ENCODE data around the gene OTULIN.

Gene OTULIN

DNA sequence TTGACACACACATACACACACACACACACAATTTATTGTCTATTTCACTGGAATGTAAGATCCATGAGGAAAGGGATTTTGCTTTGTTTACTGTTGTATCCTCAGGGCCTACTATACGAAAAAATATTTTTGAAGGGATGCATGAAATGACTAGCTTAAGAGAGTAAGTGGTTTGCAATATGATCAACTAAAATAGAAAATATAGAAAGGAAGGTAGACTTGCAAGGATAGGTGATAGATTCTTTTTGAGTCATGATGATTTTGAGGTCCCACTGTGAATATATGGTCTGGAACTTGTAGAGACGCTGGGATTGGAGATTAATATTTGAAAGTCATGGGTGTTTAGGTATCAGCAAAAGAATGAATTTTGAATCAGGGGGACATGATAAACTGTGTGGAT is 28.9 kb upstream of the OTULIN start:
- no peaks in the 10 kb centered on the region for H3K9me3 ChIP-seq (ENCODE audit: control insufficient read depth, insufficient read depth, low read depth, low read length)
- ChIA-PET CTCF (interaction anchor here (0.6 to 1.6 kb wide), 2 partner anchors 13 to 235 kb away, joined by 3 to 12 read pairs; no protein-coding TSS in a partner anchor), POLR2A (no interaction called here)

GRCh38 chr5:14640765-14641164 is 23.8 kb upstream of the OTULIN start:
- no peak for TF ChIP-seq ZNF302 (tag by site-specific recombination; IDR thresholded peaks at IDR 0.05; ENCODE audit: low read depth)
- Histone ChIP-seq H3K27ac (ENCODE audit: extremely low read depth, low read depth, low read length) (no peak overlapping the region), H3K4me3 (ENCODE audit: low read depth, low read length) (no peak overlapping the region), H3K4me1 (ENCODE audit: control insufficient read depth, insufficient read depth, low read length) (no peaks in the 10 kb centered on the region), H3K9me3 (ENCODE audit: control insufficient read depth, insufficient read depth, low read depth, low read length) (no peaks in the 10 kb centered on the region), H3K36me3 (ENCODE audit: control insufficient read depth in 2 of 2, insufficient read depth in 1 of 2, low read length in 2 of 2) (no peaks in the 10 kb centered on the region)
- POLR2A ChIA-PET, result interaction anchor here (0.6 kb wide), 1 partner anchor 381 kb away, joined by 3 read pairs; no protein-coding TSS in a partner anchor
- CTCF ChIA-PET, result interaction anchor here (0.9 kb wide), 1 partner anchor 10 kb away, joined by 3 read pairs; no protein-coding TSS in a partner anchor

More for the DNA sequence above, 28.9 kb upstream of the OTULIN start:
- TF ChIP-seq ZNF37A (tag by site-specific recombination; IDR thresholded peaks at IDR 0.05) (no peak), ZNF19 (tag by site-specific recombination; IDR thresholded peaks at IDR 0.05; ENCODE audit: low read depth) (no peak), SP7 (tag by site-specific recombination; IDR thresholded peaks at IDR 0.05) (no peak), TRIM28 (IDR thresholded peaks at IDR 0.05; ENCODE audit: borderline replicate concordance, low read length) (no peak), ZNF785 (tag by site-specific recombination; IDR thresholded peaks at IDR 0.05) (no peak), ZNF140 (tag by site-specific recombination; IDR thresholded peaks at IDR 0.05) (no peak), ZNF202 (tag by site-specific recombination; IDR thresholded peaks at IDR 0.05; ENCODE audit: borderline replicate concordance) (no peak), ZNF76 (tag by site-specific recombination; IDR thresholded peaks at IDR 0.05; ENCODE audit: borderline replicate concordance, low read depth) (no peak), ZSCAN18 (tag by site-specific recombination; IDR thresholded peaks at IDR 0.05) (no peak), ZNF335 (tag by site-specific recombination; conservative IDR thresholded peaks at IDR 0.05) (no peak), GLI2 (tag by site-specific recombination; IDR thresholded peaks at IDR 0.05; ENCODE audit: borderline replicate concordance, low read depth) (no peak), PRDM1 (tag by site-specific recombination; IDR thresholded peaks at IDR 0.05) (no peak), ZNF248 (tag by site-specific recombination; IDR thresholded peaks at IDR 0.05) (no peak), BCL11B (tag by site-specific recombination; IDR thresholded peaks at IDR 0.05; ENCODE audit: low read depth) (no peak), YY2 (tag by site-specific recombination; IDR thresholded peaks at IDR 0.05) (no peak), ATF2 (tag by site-specific recombination; IDR thresholded peaks at IDR 0.05; ENCODE audit: low read depth) (no peak), ZNF23 (tag by site-specific recombination; IDR thresholded peaks at IDR 0.05; ENCODE audit: borderline replicate concordance) (no peak)
- TF ChIP-seq, protein P1, sequence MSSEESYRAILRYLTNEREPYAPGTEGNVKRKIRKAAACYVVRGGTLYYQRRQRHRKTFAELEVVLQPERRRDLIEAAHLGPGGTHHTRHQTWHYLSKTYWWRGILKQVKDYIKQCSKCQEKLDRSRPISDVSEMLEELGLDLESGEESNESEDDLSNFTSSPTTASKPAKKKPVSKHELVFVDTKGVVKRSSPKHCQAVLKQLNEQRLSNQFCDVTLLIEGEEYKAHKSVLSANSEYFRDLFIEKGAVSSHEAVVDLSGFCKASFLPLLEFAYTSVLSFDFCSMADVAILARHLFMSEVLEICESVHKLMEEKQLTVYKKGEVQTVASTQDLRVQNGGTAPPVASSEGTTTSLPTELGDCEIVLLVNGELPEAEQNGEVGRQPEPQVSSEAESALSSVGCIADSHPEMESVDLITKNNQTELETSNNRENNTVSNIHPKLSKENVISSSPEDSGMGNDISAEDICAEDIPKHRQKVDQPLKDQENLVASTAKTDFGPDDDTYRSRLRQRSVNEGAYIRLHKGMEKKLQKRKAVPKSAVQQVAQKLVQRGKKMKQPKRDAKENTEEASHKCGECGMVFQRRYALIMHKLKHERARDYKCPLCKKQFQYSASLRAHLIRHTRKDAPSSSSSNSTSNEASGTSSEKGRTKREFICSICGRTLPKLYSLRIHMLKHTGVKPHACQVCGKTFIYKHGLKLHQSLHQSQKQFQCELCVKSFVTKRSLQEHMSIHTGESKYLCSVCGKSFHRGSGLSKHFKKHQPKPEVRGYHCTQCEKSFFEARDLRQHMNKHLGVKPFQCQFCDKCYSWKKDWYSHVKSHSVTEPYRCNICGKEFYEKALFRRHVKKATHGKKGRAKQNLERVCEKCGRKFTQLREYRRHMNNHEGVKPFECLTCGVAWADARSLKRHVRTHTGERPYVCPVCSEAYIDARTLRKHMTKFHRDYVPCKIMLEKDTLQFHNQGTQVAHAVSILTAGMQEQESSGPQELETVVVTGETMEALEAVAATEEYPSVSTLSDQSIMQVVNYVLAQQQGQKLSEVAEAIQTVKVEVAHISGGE (tag by site-specific recombination; conservative IDR thresholded peaks at IDR 0.05; ENCODE audit: low read depth), result no peak
- no peak overlapping the region for H3K27ac ChIP-seq (ENCODE audit: extremely low read depth, low read depth, low read length)
- no peaks in the 10 kb centered on the region for H3K4me1 ChIP-seq (ENCODE audit: control insufficient read depth, insufficient read depth, low read length)
- no peak overlapping the region for H3K4me3 ChIP-seq (ENCODE audit: low read depth, low read length)
- no peaks in the 10 kb centered on the region for H3K36me3 ChIP-seq (ENCODE audit: control insufficient read depth in 2 of 2, insufficient read depth in 1 of 2, low read length in 2 of 2)
